Activated CD8-positive, alpha-beta T cell treated with anti-CD3 and anti-CD28 coated beads, Interleukin-2, amount 10 ng/mL, durations not matched to agents 7 days and 5 days (primary cell): Measurements from ENCODE around the gene FIGN. TPM values are rescaled to one million over a fixed set of nuclear protein-coding genes. Genes with fewer than 3 reads are reported as not detected.

Source experiments
- ATAC-seq: fragments of 150-1000 bp; cut with Tn5 transposase; one replicate; pipeline ENCODE4 v1.10.0; 2021; ENCODE audit warnings: moderate library complexity
- CTCF ChIA-PET: fragments of 350-600 bp; sonication (Branson Sonifier 250); formaldehyde crosslinking; loops from one replicate; lab custom pipeline; 2021; ENCODE audit warnings: antibody characterized with exemption; lab: Charles Lee
- POLR2A ChIA-PET: fragments of 350-600 bp; sonication (Branson Sonifier 250); formaldehyde crosslinking; loops from one replicate; lab custom pipeline; 2021; ENCODE audit warnings: antibody characterized with exemption; lab: Charles Lee
- DNase-seq: peaks from one replicate; pipeline ENCODE4 v3.0.0-alpha.2; 2020
- H3K27ac Mint-ChIP-seq: one replicate; pipeline ENCODE4 v1.8.0; 2021; ENCODE audit warnings: mild to moderate bottlenecking, mixed read lengths
- H3K27me3 Mint-ChIP-seq: one replicate; pipeline ENCODE4 v1.8.0; 2021; ENCODE audit warnings: low read depth, mixed read lengths
- H3K36me3 Mint-ChIP-seq: one replicate; pipeline ENCODE4 v1.8.0; 2021; ENCODE audit warnings: low read depth, mixed read lengths
- H3K4me1 Mint-ChIP-seq: one replicate; pipeline ENCODE4 v1.8.0; 2021; ENCODE audit warnings: low read depth, mixed read lengths
- H3K4me3 Mint-ChIP-seq: one replicate; pipeline ENCODE4 v1.8.0; 2021; ENCODE audit warnings: mild to moderate bottlenecking, mixed read lengths
- H3K9me3 Mint-ChIP-seq: one replicate; pipeline ENCODE4 v1.8.0; 2022; ENCODE audit warnings: mixed read lengths; ENCODE audit not compliant: insufficient read depth
- total RNA-seq, 2 experiments: library from RNA; stranded (reverse); gene quantifications; one replicate each; pipeline ENCODE4 v1.2.3, GENCODE V29; 2021

Gene FIGN
- total RNA-seq, 2 experiments from 2014 or later: not detected

DNA sequence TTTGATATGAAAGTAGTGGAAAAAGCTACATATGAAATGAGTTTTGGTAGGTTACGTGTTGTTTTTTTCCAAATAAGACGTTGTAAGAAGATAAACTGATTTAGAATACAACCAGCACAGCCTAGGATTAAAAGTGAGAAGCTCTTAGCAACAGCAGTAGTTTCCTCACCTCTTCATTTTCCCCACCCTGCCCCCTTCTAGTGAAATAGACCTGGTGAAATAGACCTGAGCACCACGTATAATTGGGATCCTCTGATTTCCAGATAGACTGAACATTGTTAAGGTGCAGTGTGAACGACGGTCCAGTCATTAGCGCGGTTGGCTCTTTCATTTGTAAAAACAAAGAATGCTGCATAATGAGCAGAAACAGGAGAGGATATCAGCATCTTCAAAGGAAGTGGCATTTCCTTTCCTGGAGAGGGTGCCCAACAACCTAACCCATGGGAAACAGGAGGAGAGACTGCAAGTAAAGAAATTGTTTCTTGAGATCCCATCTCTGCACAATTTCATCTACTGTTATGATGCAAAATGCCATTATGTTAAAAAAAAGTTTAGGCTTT lies 114.3 kb downstream of the FIGN start:
- Mint-ChIP-seq H3K36me3 (no peaks in the 10 kb centered on the region), H3K4me1 (no peaks in the 10 kb centered on the region), H3K4me3 (no peak overlapping the region), H3K27me3 (no peaks in the 10 kb centered on the region), H3K9me3 (no peaks in the 10 kb centered on the region), H3K27ac (no peak overlapping the region)
- CTCF ChIA-PET: no interaction called here
- DNase-seq (no peak), ATAC-seq (no peak)
- POLR2A ChIA-PET: no interaction called here

DNA sequence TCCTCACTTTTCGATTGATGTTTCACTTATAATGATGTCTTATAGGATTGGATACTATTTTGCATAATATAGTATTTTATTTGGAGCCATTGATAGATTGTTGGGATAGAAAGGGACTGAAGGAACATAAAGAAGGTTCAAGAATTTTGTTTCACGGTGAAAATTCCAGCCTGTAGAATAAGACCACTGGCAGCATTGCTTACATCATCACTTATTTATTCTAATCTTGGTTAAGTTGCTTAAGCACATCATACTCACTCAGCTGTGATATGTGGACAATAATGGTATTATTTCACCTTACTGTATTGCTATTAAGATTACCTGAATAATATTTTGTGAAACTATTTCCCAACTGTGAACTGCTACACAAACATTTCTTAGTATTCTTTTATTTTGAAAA lies 118.3 kb downstream of the FIGN start:
- Mint-ChIP-seq H3K4me1 (no peaks in the 10 kb centered on the region), H3K27ac (no peak overlapping the region), H3K36me3 (no peaks in the 10 kb centered on the region), H3K4me3 (no peak overlapping the region), H3K27me3 (no peaks in the 10 kb centered on the region), H3K9me3 (no peaks in the 10 kb centered on the region)
- ChIA-PET POLR2A (no interaction called here), CTCF (no interaction called here)
- DNase-seq (no peak), ATAC-seq (no peak)

- H3K36me3 Mint-ChIP-seq: no peaks in the 10 kb centered on the region
- DNase-seq (no peak), ATAC-seq (no peak)
- no peak overlapping the region for H3K27ac Mint-ChIP-seq
- no peaks in the 10 kb centered on the region for H3K4me1 Mint-ChIP-seq
- no peak overlapping the region for H3K4me3 Mint-ChIP-seq
- H3K9me3 Mint-ChIP-seq: no peaks in the 10 kb centered on the region
- ChIA-PET POLR2A (no interaction called here), CTCF (no interaction called here)
- H3K27me3 Mint-ChIP-seq: no peaks in the 10 kb centered on the region
These were observed 122.5 kb downstream of the FIGN start for GRCh38 chr2:163613266-163613731.

GRCh38 chr2:163612332-163612731 lies 123.5 kb downstream of the FIGN start:
- Mint-ChIP-seq H3K27ac (no peak overlapping the region), H3K9me3 (no peaks in the 10 kb centered on the region), H3K27me3 (no peaks in the 10 kb centered on the region), H3K4me3 (no peak overlapping the region), H3K4me1 (no peaks in the 10 kb centered on the region), H3K36me3 (no peaks in the 10 kb centered on the region)
- ATAC-seq (no peak), DNase-seq (no peak)
- POLR2A ChIA-PET: no interaction called here
- CTCF ChIA-PET: no interaction called here

DNA sequence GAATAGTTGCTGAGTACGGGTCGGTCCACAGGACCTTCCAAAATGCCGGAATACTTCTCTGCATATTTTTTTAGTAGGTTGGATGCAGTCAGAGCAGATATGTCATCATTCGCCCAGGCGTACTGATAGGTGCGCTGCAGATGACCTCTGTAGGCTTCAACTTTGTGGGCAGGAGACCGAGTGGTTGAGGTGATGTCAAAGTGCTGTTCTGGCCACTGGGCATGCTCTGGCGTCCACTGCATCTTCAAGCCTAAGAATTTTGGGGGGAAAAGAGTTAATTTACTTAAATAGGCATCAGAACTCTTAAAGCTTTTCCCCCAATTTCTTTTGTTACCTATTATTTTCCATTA lies 124.3 kb downstream of the FIGN start:
- POLR2A ChIA-PET: no interaction called here
- CTCF ChIA-PET: no interaction called here
- Mint-ChIP-seq H3K4me1 (no peaks in the 10 kb centered on the region), H3K9me3 (no peaks in the 10 kb centered on the region), H3K36me3 (no peaks in the 10 kb centered on the region), H3K27me3 (no peaks in the 10 kb centered on the region), H3K27ac (no peak overlapping the region), H3K4me3 (no peak overlapping the region)
- DNase-seq (no peak), ATAC-seq (no peak)

GRCh38 chr2:163610817-163611556 lies 124.8 kb downstream of the FIGN start:
- H3K36me3 Mint-ChIP-seq: no peaks in the 10 kb centered on the region
- no peaks in the 10 kb centered on the region for H3K27me3 Mint-ChIP-seq
- ATAC-seq: no peak
- H3K4me1 Mint-ChIP-seq: no peaks in the 10 kb centered on the region
- H3K4me3 Mint-ChIP-seq: no peak overlapping the region
- no peak overlapping the region for H3K27ac Mint-ChIP-seq
- ChIA-PET CTCF (no interaction called here), POLR2A (no interaction called here)
- DNase-seq: no peak
- H3K9me3 Mint-ChIP-seq: no peaks in the 10 kb centered on the region

DNA sequence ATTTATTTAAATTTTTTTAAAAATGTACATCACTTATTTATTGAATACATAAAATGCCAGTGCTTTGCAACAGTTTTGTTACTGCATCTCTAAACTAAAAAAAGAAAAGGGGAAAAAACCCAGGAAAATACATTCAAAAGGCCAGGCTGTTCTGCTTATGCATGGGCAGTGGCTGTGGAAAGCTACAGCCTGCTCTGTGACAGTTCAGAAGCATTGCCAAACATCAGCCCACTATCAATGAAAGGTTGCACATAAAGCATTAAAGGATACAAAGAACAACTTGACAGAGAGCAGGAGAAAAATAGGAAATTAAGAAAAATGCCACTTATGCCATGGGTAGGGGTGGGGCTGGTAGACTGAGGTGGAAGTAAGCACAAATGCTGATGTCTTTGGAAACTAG lies 128.2 kb downstream of the FIGN start:
- POLR2A ChIA-PET: no interaction called here
- no peak for ATAC-seq
- H3K9me3 Mint-ChIP-seq: no peaks in the 10 kb centered on the region
- H3K27me3 Mint-ChIP-seq: no peaks in the 10 kb centered on the region
- no peak for DNase-seq
- no peak overlapping the region for H3K4me3 Mint-ChIP-seq
- no peaks in the 10 kb centered on the region for H3K4me1 Mint-ChIP-seq
- no peaks in the 10 kb centered on the region for H3K36me3 Mint-ChIP-seq
- H3K27ac Mint-ChIP-seq: no peak overlapping the region
- CTCF ChIA-PET: no interaction called here

- no peak overlapping the region for H3K27ac Mint-ChIP-seq
- CTCF ChIA-PET: no interaction called here
- no peaks in the 10 kb centered on the region for H3K4me1 Mint-ChIP-seq
- no peaks in the 10 kb centered on the region for H3K36me3 Mint-ChIP-seq
- no peak overlapping the region for H3K4me3 Mint-ChIP-seq
- POLR2A ChIA-PET: no interaction called here
- no peaks in the 10 kb centered on the region for H3K27me3 Mint-ChIP-seq
- ATAC-seq (no peak), DNase-seq (no peak)
- no peaks in the 10 kb centered on the region for H3K9me3 Mint-ChIP-seq
These were observed 128.9 kb downstream of the FIGN start for GRCh38 chr2:163606878-163607277.

GRCh38 chr2:163605779-163606178 lies 130.0 kb downstream of the FIGN start:
- Mint-ChIP-seq H3K4me3 (no peak overlapping the region), H3K27me3 (no peaks in the 10 kb centered on the region), H3K9me3 (no peaks in the 10 kb centered on the region), H3K4me1 (no peaks in the 10 kb centered on the region), H3K27ac (no peak overlapping the region), H3K36me3 (no peaks in the 10 kb centered on the region)
- no peak for ATAC-seq
- DNase-seq: no peak
- ChIA-PET POLR2A (no interaction called here), CTCF (no interaction called here)

- H3K4me3 Mint-ChIP-seq: no peak overlapping the region
- CTCF ChIA-PET: no interaction called here
- H3K27me3 Mint-ChIP-seq: no peaks in the 10 kb centered on the region
- POLR2A ChIA-PET: no interaction called here
- no peaks in the 10 kb centered on the region for H3K36me3 Mint-ChIP-seq
- DNase-seq (no peak), ATAC-seq (no peak)
- H3K9me3 Mint-ChIP-seq: no peaks in the 10 kb centered on the region
- no peaks in the 10 kb centered on the region for H3K4me1 Mint-ChIP-seq
- no peak overlapping the region for H3K27ac Mint-ChIP-seq
These were observed 130.8 kb downstream of the FIGN start for GRCh38 chr2:163604941-163605555.

- ChIA-PET CTCF (no interaction called here), POLR2A (no interaction called here)
- no peaks in the 10 kb centered on the region for H3K36me3 Mint-ChIP-seq
- no peak for ATAC-seq
- no peak for DNase-seq
- H3K27ac Mint-ChIP-seq: no peak overlapping the region
- no peaks in the 10 kb centered on the region for H3K27me3 Mint-ChIP-seq
- no peaks in the 10 kb centered on the region for H3K4me1 Mint-ChIP-seq
- no peaks in the 10 kb centered on the region for H3K9me3 Mint-ChIP-seq
- H3K4me3 Mint-ChIP-seq: no peak overlapping the region
These were observed 133.6 kb downstream of the FIGN start for GRCh38 chr2:163602196-163602595.

GRCh38 chr2:163601377-163601776 lies 134.4 kb downstream of the FIGN start:
- DNase-seq (no peak), ATAC-seq (no peak)
- Mint-ChIP-seq H3K4me1 (no peaks in the 10 kb centered on the region), H3K27me3 (no peaks in the 10 kb centered on the region), H3K9me3 (no peaks in the 10 kb centered on the region), H3K4me3 (no peak overlapping the region), H3K36me3 (no peaks in the 10 kb centered on the region), H3K27ac (no peak overlapping the region)
- ChIA-PET CTCF (no interaction called here), POLR2A (no interaction called here)
